DND-41 (cell line): ENCODE data around the gene CROCC.

Source experiments
- ATAC-seq: fragments of 200-7000 bp; cut with Tn5 transposase; 3 replicates; pipeline ENCODE4 v1.9.1; 2021; ENCODE audit warnings: low read depth; ENCODE audit not compliant: insufficient read depth
- DNase-seq: peaks from one replicate; pipeline ENCODE4 v3.0.0-alpha.2; 2020
- H2AFZ ChIP-seq: 2 replicates; pipeline ENCODE4 v1.6.0; 2012; ENCODE audit warnings: low read depth, low read length
- H3K27ac ChIP-seq: 2 replicates; pipeline ENCODE4 v1.5.1; 2012; ENCODE audit warnings: low read length, inconsistent platforms
- H3K27me3 ChIP-seq: fragments of 200-600 bp; sonication (generic); 2 replicates; pipeline ENCODE4 v1.6.0; 2012; ENCODE audit warnings: low read length, mild to moderate bottlenecking, inconsistent platforms; ENCODE audit not compliant: insufficient read depth, poor library complexity
- H3K36me3 ChIP-seq: 2 replicates; pipeline ENCODE4 v1.5.1; 2012; ENCODE audit warnings: low read length, inconsistent platforms; ENCODE audit not compliant: insufficient read depth
- H3K4me1 ChIP-seq: 2 replicates; pipeline ENCODE4 v1.5.1; 2012; ENCODE audit warnings: mild to moderate bottlenecking, low read length; ENCODE audit not compliant: insufficient read depth
- H3K4me2 ChIP-seq: 2 replicates; pipeline ENCODE4 v1.6.0; 2012; ENCODE audit warnings: mild to moderate bottlenecking, moderate library complexity, low read length, inconsistent platforms; ENCODE audit not compliant: insufficient read depth
- H3K4me3 ChIP-seq, 2 experiments: fragments of 200-600 bp in 1 of 2; shearing (Covaris generic) in 1 of 2; 2 replicates each; pipeline ENCODE4 v1.5.1; 2012 to 2016; ENCODE audit warnings: inconsistent platforms in 2 of 2, low read length in 2 of 2, mild to moderate bottlenecking in 2 of 2, low read depth in 1 of 2, moderate library complexity in 1 of 2
- H3K79me2 ChIP-seq: 2 replicates; pipeline ENCODE4 v1.6.0; 2012; ENCODE audit warnings: low read length, inconsistent platforms; ENCODE audit not compliant: insufficient read depth
- H3K9ac ChIP-seq: 2 replicates; pipeline ENCODE4 v1.6.0; 2012; ENCODE audit warnings: low read depth, mild to moderate bottlenecking, inconsistent platforms, low read length, moderate library complexity
- H3K9me3 ChIP-seq: 2 replicates; pipeline ENCODE4 v1.5.1; 2012; ENCODE audit warnings: low read length, moderate library complexity, mild to moderate bottlenecking, inconsistent platforms; ENCODE audit not compliant: insufficient read depth, severe bottlenecking
- H4K20me1 ChIP-seq: 2 replicates; pipeline ENCODE4 v1.6.0; 2012; ENCODE audit warnings: low read length; ENCODE audit not compliant: insufficient read depth
- CTCF ChIP-seq: IDR thresholded peaks from 2 replicates; pipeline ENCODE4 v1.5.1; 2012; ENCODE audit warnings: borderline replicate concordance, low read length, moderate library complexity, mild to moderate bottlenecking; ENCODE audit not compliant: poor library complexity, severe bottlenecking; ENCODE audit errors: extremely low read depth
- EZH2 ChIP-seq: IDR thresholded peaks from 3 replicates; pipeline ENCODE4 v1.6.1; 2012; ENCODE audit warnings: borderline replicate concordance, low read depth, mild to moderate bottlenecking, moderate library complexity, low read length, inconsistent platforms; ENCODE audit not compliant: severe bottlenecking

Gene CROCC

GRCh38 chr1:17014671-17015567 is 93.2 kb downstream of the CROCC start:
- Histone ChIP-seq H3K4me2 (no peak overlapping the region), H3K4me1 (peaks cover 20% of the 10 kb centered on the region), H3K27ac (no peak overlapping the region), H2AFZ (no peak overlapping the region), H3K36me3 (peaks cover 20% of the 10 kb centered on the region), H3K27me3 (no peaks in the 10 kb centered on the region), H3K79me2 (peaks cover 6% of the 10 kb centered on the region), H3K4me3 (no peak overlapping the region), H3K9me3 (no peaks in the 10 kb centered on the region), H3K9ac (no peak overlapping the region), H4K20me1 (peaks cover 9% of the 10 kb centered on the region)
- DNase-seq (no peak), ATAC-seq (no peak)
- no peak for TF ChIP-seq CTCF
- no peak for TF ChIP-seq EZH2

- Histone ChIP-seq H3K27ac (no peak overlapping the region), H3K9ac (no peak overlapping the region), H3K4me2 (no peak overlapping the region), H3K9me3 (no peaks in the 10 kb centered on the region), H3K4me3 (no peak overlapping the region), H2AFZ (no peak overlapping the region), H3K36me3 (peaks cover 33% of the 10 kb centered on the region), H3K27me3 (no peaks in the 10 kb centered on the region), H3K79me2 (peaks cover under 1% of the 10 kb centered on the region; the same call in 1 of the 2 replicates), H4K20me1 (no peaks in the 10 kb centered on the region), H3K4me1 (peaks cover 7% of the 10 kb centered on the region)
- TF ChIP-seq CTCF (no peak), EZH2 (no peak)
- DNase-seq (no peak), ATAC-seq (no peak)
These were observed 94.6 kb downstream of the CROCC start for GRCh38 chr1:17016317-17016661.

- DNase-seq: no peak
- Histone ChIP-seq H3K4me2 (no peak overlapping the region), H3K9ac (no peak overlapping the region), H3K79me2 (no peaks in the 10 kb centered on the region), H4K20me1 (no peaks in the 10 kb centered on the region), H2AFZ (no peak overlapping the region), H3K36me3 (peaks cover 45% of the 10 kb centered on the region), H3K27ac (no peak overlapping the region), H3K27me3 (no peaks in the 10 kb centered on the region), H3K4me1 (peaks cover 1% of the 10 kb centered on the region; the same call in 1 of the 2 replicates), H3K9me3 (no peaks in the 10 kb centered on the region), H3K4me3 (no peak overlapping the region)
- TF ChIP-seq CTCF (no peak), EZH2 (no peak)
- ATAC-seq: no peak
These were observed 95.7 kb downstream of the CROCC start for GRCh38 chr1:17017435-17017834.
